T-helper 1 cell (primary cell): ENCODE results near the gene VGLL4.
"Not testable (repeated sequence)": the region's sequence is repeated elsewhere in the genome, so short reads cannot be mapped to it uniquely, and the experiment has no call there.

Experiments used
- DNase-seq, 5 donors: peaks; one replicate each; pipeline ENCODE4 v3.0.0-alpha.2; 2012 to 2020

The VGLL4 gene

DNA sequence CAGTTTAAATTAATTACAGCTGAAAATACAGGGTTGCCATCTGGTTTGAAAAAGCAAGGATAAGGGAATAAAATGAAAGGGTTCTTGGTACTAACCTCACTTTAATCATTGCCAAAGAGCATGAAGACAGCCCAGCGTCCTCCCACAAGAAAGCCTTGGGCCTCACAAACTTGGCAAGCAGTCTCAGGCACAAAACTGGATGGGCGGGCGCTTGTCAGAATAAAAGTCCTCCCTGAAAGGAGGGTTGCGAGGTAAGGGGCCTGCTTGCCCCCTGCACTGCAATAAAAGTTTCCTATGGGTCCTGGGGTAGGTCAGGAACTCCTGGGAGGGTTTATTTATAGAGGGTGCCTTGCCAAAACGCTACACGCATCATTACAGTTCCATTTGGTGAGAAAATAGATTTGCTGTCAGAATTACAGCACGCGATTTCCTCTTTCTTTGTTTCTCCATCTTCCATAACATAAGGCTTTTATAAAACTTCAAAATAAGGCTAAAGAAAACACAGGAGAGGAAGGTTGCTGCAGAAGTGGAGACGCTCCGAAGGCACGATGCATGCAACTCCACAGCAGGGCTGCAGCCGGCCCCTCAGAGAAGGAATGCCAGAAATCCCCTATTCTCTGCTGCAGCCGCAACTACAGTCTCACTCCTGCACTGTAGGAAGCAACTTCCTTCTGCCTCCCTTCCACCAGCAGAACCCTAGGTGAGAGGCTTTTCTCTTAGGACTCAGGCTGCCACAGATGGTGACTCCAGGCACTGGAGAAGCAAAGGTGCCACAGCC is 61.3 kb downstream of the VGLL4 start:
- no peak for DNase-seq

DNA sequence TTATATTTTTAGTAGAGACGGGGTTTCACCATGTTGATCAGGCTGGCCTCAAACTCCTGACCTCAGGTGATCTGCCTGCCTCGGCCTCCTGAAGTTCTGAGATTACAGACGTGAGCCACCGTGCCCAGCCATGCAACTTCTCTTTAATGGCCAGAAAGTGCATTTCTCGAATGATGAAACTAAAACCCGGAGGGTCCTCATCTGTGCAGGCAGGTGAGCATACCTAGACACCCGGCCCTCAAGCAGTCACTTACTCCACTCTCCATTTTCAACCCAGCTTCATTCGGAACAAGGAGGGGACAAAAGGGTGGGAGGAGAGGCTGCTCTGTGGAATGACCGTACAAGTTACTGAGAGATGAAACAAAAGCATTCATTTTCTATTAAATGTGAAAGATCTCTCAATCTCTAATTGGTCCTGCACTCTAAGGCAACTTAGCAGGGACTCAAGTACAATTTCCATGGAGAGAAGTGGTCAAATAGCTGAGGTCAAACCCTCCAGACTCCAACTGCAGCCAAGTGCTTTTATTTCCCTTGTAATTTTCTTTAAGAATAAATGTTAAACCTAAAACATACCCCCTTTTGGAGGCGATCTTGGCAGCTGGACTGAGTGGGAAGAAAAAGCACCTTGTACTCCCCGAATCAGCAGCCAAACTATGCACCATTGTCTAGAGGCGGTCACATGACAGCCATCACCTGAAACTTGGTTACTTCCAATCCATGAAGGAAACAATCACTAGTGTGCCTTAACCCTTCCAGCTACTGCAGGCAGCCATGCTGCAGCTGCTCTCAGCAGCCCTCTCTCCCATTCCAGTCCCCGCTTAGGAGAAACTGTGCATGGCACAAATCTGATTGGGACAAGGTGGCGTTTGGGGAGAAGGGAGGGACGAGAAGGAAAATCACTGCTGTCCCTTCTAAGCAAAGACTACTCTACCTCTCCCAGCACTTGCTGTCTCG is 62.2 kb downstream of the VGLL4 start:
- no peak for DNase-seq

DNA sequence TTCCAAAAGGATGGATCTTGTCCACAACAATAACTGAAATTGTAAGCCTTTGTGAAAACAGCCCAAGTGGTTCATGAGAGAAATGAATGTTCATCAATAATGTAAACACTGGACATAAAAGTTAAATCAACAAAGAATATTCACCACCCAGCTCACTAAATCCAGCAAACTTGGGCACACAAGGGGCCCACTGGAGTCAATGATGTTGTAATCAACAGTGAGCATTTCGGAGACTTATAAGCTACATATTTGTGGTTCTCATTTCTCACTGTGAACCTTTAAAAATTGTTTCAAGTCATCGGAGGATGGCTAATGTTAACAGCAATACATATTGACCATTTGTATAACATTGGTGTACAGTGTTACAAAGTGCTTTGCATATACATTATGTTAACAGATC is 63.1 kb downstream of the VGLL4 start:
- DNase-seq, result no peak

DNA sequence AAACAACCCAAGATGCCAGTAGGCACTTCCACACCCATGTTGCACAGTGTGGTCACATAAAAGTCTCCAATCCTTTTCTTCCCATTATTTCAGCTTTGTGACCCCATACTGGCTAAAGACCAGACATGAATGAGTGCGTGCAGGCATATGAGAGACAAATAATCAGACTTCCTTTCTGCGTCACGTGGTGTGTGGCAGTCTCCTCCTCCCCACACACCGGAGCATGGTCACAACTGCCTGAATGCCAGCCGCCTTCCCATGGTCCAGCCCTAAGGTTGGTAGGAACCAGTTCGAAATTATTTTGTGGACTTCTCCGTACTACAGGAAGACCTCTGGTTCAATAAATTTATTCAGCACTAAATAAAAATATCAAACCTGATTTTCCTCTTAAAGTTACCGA is 65.5 kb downstream of the VGLL4 start:
- no peak for DNase-seq

DNA sequence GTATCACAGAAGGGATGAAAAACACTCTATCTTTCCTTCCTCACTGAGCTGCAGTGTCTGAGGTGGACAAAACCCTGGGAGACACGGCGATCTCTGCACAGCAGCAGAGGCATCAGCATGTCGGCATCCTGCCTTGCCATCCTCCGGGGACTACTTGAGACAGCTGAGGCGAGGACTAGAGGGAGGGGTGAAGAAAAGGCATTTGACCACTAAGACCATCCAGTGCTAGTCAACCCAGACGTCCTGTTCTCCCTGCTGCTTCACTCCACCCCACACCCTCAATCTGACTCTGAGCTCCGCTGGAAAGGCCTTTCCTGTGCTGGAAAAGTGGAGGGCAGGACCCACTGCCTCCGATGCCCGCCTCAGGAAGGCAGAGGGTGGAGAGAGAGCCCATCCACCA is 67.3 kb downstream of the VGLL4 start:
- DNase-seq, result no peak

DNA sequence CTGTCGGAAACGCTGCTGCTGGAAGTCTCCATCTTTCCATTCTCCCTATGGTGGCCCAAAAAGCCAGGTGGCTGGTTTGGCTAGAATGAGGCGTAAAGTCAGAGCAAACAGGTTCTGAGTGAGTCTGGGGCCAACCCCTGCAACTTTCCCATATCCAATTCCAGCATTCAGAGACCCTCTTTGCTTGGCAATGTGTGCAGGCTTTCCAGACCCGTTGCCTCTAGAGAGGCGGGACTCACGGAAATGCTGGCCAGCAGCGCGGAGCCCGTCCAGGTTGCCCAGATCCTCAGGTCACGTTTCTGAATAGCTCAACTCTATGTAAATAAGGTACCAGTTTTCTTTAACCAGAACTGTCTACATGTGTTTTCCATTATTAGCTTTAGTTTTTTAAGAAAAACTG is 68.0 kb downstream of the VGLL4 start:
- DNase-seq, result no peak

DNA sequence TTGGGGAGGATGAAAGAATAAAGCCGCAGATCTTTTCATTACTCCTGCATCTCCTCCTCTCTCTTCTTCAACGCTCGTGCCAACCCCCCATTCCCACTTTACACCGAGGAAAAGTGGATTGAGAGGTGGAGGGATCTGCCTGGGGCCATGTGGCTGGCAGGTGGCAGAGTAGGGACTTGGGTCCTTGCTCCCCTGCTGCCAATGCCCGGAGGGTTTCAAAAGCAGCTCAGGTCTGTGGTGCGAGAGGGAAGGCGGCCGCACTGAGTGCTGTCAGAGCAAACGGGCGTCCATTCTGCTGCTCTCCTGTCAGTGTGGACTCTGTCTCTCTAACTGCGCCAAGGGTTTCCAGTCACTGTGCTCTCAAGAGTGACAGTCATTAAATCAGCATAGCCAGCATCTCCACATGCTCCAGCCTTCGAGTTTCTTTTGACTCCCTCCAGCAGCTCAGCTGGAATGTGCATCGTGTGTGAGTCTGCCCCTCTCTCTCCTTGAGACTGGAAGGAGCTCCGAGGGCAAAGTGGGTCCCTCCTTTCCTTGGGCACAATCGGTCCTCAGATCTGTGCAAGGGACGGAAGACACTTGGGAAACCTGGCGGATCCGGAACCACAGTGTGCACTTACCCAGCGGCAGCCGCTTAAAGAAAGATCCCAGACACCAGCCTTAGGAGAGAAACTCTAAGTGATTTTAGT is 68.6 kb downstream of the VGLL4 start:
- no peak for DNase-seq

DNA sequence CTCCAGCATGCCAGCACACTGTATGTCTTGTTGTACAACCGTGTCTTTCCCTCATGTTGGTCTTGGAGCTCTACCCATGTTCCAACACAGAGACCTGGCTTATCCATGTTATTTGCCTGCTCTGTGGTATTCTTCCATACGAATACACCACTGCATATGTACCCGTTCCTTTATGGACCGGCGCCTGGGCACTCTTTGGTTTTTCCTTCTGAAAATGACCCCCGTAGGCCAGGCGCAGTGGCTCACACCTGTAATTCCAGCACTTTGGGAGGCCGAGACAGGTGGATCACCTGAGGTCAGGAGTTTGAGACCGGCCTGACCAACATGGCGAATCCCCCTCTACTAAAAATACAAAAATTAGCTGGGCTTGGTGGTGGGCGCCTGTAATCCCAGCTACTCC is 71.1 kb downstream of the VGLL4 start:
- not testable (repeated sequence) for DNase-seq

DNA sequence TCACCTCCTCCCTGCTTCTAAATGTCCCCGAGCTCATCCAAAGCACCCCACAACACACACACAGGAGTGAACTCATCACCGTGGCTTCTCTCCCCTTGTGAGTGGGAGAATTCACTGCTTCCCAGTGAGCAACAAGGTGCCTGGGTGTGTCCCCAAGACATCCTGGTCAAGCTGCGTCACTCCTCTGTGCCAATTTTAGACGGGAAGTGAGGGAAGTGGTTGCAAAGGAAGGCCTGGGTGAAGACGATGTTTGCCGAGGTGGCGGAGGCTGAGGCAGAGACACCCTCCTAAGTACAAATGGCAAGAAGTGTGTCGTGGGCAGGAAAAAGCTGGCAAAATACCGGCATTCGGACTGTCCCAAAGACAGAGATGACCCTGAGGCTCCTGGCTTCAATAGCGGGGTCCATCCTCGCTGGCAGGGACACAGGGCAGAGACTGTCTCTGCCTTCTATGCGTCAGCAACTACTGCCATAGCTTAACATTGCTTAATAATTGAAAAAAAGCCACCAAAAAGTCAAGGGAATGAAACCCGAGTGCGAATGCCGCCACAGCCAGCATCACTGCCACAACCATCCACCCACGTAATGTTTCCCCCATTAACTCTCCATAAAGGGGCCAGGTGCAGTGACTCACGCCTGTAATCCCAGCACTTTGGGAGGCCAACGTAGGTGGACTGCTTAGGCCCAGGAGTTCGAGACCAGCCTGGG is 72.8 kb downstream of the VGLL4 start:
- DNase-seq, result no peak

DNA sequence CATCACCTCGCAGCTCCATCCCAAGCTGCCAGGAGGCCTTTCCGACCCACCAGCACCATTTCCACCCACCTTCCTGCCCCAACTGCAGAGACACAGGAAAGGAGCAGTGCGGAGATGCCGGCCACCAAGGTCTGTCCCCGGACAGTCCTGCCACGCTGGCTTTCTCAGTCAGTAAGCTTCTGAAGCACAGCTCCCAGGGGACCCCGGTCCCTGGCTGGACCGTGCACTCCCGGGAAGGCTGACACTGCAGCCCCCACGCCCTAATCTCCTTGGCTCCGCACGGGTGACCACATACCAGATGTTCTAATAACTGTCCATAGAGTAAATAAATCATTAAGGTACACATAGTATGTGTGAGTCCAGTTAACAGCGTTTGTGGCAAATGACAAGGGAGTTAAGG is 73.5 kb downstream of the VGLL4 start:
- no peak for DNase-seq

DNA sequence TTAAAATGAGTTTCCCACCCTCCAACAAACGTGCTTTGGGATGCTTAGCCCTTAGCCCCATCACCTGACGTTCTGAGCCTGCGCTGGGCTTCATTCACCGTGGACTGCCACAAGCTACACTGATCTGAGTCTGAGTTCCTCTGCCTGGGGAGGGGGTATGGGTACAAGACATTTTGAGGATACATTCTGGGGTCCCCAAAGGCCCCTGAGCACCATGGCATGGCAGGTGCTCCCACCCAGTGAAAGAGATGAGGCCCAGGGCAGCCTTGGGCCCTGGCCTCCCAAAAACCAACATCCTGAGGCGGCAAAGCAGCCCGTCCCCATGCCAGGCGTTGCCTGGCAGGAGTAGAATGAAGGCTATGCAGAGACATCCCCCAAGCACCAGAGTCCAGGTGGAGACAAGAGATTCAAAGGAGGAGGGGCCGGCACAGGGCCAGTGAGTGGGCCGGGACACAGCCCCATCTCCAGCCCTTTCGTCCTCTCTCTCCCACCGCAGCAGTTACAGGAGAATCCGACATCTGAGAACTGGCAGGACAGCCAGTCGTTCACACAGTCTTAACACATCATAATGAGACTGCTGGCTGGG is 74.5 kb downstream of the VGLL4 start:
- DNase-seq, result no peak

DNA sequence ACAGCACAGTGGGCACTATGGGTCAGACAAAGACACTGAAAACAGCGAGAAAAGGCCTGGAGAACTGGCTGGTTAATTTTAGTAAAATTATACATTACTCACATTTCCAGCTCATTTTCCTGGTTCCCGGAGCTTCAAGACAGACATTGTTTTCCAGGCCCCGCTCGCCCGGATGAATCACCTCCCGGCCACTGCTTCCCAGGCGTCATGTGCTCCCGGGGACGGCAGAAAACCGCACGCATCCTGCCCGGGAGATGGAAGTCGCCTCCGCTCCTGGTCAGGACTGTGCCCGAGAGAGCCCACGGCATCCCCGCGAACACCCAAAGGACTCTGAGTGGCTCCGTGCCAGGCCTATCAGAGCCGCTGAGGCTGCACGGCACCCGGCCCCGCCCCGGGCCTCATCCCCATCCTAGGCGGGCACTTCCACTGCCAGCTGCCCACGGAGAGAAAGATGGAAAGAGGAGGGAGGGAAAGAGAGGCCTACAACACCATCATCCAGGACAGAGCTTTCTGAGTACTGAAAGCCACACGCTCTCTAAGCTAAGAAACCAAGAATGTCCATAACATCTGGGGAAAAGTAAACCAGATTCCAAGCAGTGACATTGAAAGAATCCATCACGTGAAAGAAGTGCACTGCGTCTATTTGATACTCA is 75.1 kb downstream of the VGLL4 start:
- no peak for DNase-seq

DNA sequence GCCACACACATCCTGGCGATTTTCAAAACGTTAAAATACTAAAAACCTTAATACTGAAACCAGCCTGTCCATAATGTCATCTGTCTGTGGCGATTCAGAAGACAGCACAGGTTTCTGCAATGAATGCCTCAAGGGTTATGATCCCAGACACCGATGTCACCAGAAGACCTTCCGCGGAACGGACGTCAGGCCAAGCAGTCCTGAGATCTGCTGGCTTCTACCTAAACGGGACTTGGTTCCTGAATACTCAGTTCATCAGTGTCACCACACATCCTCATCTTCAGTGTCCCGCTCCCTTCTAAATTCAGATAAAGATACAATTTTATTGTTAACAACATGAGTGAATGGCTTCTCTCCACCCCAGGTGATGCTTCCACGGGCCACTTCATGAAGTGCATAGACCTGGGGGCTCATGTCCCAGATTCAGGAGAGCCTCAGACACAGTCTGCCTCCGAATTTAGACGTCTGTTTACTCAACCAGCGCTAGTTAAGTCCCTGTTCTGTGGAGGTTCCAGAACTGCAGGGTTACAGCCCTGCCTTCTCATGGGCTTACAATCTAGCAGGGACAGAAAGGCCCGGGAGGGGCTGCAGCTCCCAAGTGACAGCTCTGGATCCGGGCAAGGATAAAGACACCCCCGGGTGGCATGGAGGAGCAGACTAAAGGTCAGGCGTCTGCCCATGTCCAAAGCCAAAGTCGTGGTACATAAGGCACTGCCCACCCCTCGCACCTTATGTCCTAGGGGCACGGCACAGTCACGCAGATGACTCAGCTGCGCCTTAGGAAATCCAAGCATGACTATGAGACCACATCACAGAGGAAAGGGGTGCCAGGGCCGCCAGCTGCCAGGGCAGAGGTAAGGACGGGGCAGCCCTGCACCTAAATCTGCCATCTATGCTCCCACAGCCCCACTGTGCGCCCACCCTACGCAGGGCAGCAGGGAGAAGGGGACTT is 75.9 kb downstream of the VGLL4 start:
- DNase-seq, result no peak

DNA sequence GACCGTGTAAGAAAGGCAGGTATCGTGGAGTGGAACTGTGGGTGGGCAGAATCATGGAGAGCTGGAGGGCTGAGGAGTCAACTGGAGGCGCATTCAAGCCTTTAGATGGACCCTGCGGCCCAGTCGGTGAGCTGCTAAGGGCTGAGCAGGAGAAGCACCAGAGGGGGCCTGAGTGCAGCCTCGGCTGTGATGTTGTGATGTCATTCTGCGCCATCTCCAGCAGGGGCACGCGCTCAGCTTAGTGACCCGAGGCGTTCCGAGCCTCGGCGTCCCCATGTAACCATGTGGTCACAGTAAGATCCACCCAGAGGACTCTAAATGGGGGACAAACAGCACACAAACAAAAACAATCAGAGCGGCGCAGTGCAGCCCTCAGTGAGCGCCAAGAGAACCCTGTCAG is 76.8 kb downstream of the VGLL4 start:
- DNase-seq, result no peak

DNA sequence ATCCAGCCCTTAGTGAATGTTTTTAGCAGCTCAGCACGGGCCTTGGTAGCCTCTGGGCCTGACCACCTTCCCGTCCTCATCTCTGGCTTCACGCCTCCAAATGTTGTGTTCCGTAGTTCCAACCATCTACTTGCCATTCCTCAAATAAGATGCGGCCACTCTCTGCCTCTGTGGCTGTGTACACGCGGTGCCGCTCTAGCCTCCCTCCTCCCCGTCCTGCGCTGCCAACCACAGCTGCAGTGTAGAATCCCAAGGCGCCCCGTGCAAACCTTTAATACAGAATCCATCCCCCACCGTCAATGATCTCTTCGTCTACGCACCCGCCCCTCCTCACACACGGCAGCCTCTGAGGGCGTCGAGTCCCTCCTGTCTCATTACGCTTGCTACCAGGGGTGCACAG is 77.2 kb downstream of the VGLL4 start:
- no peak for DNase-seq

DNA sequence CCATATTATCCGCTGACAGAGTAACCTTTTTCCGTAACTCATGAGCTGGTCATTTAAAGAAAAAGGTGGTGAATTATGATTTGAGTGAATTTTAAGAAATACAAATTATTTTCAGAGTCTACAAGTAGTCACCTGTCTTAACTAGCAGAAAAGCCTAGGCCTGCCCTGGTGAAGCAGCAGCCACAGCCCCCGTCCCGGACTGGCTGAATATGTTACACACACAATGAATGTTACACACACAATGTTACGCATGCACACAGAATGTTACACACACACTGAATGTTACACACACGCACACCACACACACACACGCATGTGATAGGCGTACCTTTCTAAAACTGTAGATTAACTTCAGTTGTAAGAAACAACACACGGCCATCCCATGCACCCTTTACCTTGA is 77.8 kb downstream of the VGLL4 start:
- DNase-seq, result no peak

DNA sequence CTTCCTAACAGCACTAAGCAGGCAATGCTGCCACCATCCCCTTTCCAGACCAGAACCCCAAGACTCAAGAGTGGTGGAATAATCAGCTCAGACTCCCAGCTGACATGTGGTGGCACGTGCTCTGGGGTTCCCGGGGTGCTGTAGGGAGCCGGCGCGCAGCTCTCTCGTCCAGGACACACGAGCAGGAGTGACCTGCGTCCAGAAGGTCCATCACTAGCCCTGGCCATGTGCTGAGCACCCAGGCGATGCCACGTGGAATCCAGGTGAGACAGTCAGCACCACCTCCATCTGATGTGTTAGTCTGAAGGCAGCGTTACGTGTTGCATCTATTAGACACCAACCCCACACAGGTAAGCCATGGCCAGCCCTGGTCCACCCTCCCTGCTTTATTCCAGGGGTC is 78.2 kb downstream of the VGLL4 start:
- no peak for DNase-seq

DNA sequence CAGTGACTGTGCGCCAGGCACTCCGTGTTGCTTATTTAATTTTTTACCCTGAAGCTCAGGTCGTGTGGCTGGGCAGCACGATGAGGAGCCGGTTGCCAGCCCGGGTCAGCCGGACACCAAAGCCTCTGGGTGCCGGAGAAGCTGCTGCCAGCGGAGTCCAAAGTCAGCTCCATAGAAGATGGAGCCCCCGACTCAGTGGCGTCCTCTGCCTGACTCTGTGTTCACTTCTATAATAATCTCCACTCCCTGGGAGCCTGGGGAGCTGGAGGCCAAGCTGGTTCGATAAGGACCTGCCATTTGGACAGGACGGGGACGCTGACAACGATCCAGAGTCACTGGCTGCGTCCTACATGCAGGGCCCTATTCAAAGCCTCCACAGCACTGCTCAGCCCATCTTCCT is 78.6 kb downstream of the VGLL4 start:
- no peak for DNase-seq

DNA sequence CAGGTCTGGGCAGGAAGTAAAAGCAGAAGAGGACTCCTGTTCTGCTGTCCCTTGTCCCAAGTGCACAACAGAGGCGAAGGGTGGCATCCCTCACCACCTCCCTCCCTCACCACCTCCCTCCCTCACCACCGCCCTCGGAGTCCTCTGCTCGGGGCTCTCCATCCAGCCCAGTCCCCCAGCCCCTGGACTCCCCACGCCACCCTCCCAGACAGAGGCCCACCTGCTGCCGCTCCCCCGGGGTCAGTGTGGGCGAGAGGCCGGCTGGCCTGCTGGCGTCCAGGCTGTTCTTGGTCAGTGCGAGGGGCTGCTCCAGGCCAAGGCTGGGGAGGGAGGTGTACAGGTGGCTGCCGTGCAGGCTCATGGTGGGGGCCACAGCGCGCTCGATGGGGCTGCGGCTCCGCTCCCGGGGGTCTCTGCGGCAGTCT is 79.1 kb downstream of the VGLL4 start:
- DNase-seq, result no peak

DNA sequence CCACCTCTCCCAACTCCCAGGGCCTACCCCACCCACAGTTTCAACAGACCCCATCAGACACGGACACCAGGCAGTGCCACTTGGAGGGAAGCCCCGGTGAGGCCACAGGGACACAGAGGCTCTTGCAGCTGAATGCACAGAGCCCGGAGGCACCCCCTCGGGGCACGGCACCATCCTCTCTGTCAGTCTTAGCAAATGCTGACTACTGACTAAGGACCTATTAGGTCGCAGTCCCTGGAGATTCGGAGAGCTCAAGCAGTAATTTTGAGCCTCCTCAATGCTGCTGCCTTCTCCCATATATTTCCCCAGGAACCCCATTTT is 79.9 kb downstream of the VGLL4 start:
- DNase-seq, result no peak
